HG03060 (cell line): ENCODE results near the gene ATXN3L.

ENCODE experiments used
- ATAC-seq: cut with Tn5 transposase; IDR thresholded peaks from one replicate; pipeline ENCODE4 v1.9.1; 2021; ENCODE audit warnings: low read depth, moderate number of reproducible peaks; ENCODE audit not compliant: unreplicated experiment

Gene ATXN3L

DNA sequence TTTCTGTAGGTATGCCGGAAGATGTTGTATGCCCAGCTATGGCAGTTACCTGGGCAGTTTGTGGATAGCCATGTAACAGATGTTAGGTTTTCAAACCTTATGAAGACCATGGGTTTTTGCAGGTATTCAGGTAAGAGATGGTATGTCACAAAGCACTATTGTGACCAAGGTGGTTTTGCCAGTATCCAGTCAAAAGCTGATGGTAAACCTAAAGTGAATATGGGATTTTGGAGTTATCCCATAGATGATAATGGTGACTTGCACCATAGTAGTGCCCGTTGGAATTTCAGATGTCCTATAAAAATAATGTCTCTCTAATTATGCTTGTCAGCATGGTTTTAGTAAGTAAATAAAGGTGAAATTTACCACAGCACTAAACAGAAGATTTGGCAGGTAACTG lies at the start of gene ATXN3L:
Gene ATXN3L (minus strand): TSS at position 101 of the 400 bp plus-strand sequence. CDS start 119 bp downstream, outside the sequence.
- ATAC-seq = no peak

DNA sequence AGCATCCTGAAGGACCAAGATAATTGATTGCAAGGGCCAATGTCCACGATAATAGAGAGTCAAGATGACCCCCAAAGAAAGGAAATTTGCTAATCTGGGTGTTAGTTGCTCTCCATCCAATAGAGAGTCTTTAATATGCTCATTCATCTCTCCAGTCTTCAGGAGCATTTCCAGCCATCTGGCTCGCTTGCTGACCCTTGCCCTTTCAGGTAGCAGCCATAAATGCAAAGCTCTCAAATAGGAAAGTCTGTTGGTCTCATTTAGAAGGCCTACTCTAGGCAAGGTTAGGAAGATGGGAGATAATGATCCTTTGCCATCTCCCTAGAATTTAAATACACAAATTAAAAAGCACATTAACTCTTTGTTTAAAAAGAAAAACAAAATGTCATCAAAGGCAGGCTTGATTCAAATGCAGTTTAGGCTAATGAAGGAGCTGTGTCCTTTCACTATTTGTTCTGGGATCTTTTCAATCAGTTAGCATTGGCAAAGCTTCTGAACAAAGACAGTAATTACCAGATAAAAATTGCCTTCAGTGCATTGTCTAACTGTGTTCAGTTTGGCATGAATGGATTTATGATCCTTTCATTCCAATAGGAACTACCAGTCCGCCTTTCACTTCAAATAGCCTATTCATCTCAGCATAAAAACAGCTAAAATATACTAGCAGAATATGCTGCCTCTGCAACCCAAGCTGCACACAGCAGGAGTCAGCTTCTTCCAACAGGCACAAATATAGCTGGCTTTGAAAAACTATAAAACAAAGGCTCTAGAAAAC lies 49.6 kb upstream of the ATXN3L start:
- no peak for ATAC-seq

- ATAC-seq = no peak
These were observed 48.1 kb upstream of the ATXN3L start for GRCh38 chrX:13367950-13368349.

DNA sequence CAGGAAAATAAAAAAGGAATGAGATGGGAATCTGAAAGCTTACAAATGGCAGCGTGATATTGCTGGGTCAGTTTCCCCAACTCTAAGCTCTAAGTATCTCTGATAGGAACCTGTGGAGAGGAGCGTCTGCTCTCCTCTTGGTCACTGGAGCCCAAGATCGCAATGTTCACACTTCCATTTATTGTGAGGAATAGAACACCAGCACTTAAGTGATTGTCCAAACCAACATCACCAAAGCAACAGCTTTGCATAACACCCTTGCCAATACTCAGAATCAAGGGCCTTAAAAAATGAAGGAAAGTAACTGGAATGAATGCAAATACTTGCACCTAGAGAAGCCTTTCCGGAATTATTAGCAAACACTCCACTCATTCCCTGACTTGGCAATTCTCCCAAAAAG lies 46.8 kb upstream of the ATXN3L start:
- no peak for ATAC-seq

- no peak for ATAC-seq
These were observed 45.3 kb upstream of the ATXN3L start for GRCh38 chrX:13365161-13365560.

GRCh38 chrX:13364230-13364857 lies 44.5 kb upstream of the ATXN3L start:
- ATAC-seq = no peak

GRCh38 chrX:13360146-13360545 lies 40.3 kb upstream of the ATXN3L start:
- ATAC-seq = no peak

DNA sequence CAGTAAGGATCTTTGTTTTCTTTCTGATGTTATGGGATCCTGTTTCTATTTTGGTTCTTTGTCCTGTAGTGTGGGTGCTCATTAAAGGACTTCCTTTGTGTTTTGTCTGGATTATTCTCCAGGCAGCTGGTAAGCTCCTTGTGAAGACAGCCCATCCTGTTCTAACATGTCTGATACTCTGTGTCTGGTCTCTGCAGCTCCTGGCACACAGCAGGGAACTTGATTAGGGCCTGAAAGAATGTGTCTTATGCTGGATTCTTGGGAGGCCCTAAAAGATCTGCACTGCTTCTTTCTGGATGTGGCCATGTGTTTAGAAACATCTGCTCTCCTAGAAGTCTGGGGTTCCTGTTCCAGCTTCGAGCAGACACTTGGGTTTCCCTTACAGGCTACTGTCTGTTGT lies 38.1 kb upstream of the ATXN3L start:
- ATAC-seq = no peak

DNA sequence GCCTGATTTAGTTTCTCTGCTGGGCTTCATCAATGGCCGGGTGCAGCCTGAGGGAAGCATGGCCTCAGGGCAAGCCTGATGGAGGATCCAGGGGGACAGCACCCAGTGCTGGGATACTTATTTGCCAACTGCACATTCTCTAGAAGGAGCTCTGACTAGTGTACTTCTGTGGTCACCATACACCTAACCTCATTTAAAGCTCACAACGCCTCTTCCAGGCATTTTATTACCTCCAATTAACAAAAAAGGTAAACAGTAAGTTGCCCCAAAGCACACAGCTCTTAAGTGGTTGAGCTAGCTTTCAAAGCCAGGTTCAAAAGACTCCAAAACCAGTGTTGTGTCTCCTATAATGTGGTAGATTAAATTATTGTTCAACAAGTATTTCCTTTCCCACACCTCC lies 26.8 kb upstream of the ATXN3L start:
- ATAC-seq = no peak

DNA sequence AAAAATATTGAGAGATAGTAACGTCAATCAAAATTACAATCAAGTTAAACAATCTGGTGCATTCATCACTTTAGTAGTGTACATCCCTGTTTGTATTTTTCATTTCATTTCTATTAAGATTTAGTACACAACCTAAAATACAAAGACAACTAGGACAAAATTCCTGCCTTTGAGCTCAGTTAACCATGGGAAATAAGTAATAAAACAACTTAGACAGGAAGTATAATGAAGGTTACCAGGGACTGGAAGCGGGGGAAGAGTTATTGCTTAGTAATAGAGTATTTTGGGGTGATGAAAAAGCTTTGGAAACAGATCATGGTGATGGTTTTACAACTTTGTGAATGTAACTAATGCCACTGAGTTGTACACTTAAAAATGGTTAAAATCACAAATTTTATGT lies 25.6 kb upstream of the ATXN3L start:
- ATAC-seq = no peak

- ATAC-seq = no peak
These were observed 25.2 kb upstream of the ATXN3L start for GRCh38 chrX:13345037-13345436.

DNA sequence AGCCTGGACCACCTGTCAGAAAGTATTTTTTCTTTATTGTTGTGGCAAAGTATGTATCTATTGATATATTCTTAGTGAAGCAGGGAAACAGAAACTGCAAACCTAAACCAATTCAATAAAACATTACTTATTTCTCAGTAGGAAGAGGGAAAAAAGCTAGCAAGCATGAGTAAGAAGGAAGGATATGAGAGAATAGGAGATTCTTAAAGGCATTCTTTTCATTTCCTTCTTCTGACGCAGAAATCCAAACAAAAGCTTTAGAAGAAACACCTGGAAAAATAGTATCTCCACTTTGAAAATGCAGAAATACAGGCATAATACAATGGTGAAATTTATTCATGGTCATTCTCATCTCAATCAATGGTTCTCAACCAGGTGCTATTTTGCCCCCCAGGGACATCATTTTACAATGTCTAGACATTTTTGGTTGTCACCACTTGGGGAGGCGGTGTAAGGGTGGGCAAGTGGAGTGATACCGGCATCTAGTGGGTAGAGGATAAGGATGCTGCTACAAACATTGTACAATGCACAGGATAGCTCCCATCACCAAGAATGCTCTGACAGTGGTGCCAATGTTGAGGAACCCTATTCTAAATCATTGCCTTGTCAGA lies 21.7 kb upstream of the ATXN3L start:
- no peak for ATAC-seq

DNA sequence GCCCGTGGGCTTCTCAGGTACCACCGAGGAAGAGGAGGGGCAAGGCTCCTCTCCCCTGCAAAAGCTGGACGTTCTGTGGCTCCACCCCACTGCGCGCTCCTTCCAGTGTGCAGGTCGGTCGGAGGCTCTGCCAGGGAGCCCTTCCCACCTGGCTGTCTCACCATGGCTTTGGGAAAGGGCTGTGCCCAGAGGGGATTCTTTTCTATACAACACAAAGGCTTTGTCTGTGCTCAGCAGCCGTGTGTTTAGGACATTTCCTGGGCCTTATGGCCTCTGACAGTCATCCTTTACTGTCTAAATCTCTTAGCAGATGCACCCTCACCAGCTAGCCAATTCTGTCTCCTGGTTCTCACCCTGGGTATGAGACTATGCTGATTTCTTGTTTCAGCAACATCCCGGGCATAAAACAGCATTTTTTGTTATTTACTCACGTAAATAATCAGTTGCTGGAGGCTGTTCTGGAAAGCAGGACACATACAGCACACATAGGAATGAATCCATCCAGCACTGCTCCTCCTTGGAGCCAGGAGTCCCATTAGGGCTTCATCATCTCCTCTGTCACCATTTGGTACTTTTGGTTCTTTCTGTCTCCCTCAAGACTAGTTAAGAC lies 20.4 kb upstream of the ATXN3L start:
- ATAC-seq = no peak

DNA sequence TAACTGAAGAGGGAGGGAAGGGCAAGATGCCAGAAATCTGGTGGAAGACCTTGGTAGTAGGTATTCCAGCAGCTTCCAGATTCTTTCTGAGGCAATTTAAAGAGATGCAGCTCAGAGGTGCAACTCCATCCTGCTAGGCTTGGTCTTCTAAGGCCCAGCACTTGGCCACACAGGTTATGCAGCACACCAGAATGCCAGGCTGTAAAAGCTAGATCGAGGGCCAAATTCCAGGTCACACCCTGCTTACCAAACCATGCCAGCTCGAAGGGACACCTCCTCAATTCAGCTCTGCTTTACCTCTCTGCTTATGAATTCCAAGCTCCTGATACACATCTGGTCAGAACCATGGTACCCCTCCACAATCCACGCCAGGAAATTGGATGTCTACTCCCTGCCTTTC lies 19.8 kb upstream of the ATXN3L start:
- no peak for ATAC-seq

DNA sequence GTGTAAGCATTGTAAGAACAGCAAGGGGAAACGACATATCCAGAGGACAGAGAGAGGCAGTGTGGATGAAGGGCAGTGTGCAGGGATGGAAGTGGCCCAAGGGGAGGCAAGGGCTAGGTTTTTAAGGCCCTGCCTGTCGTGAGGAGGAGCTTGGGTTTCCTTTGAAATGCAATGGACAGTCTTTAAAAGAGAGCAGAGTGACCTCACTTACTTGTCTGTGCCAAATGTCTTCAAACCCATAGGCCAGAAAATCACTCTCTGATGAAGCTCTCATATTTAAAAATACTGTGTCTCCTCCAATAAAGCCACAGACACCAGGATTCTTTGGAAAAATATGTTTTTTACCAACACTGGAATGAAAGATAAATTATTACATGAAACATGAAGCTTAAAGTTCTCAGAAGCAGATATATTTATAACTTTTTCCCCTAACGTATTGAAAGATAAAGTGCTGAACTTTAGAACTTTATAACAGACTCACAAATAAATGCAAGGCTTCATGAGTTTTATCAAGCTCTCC lies 19.2 kb upstream of the ATXN3L start:
- no peak for ATAC-seq

DNA sequence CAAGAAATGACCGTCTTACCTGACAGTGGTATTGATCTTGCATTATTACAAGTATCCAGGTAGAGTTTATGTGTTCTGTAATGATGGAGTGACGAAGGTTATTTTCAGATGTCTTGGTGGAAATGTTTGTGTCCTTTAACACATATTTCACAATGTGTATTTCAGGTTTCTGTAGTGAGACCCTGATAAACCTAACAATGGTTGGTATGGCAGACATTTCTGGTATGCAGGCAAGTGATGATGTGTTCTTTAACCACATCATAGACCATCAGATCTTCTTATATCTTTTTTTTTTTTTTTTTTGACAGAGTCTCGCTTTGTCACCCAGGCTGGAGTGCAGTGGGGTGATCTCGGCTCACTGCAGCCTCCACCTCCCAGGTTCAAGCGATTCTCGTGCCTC lies 14.6 kb upstream of the ATXN3L start:
- no peak for ATAC-seq

GRCh38 chrX:13330446-13330845 lies 10.6 kb upstream of the ATXN3L start:
- ATAC-seq = no peak

- no peak for ATAC-seq
These were observed 7.8 kb upstream of the ATXN3L start for GRCh38 chrX:13327666-13328065.

- ATAC-seq = no peak
These were observed 3.4 kb upstream of the ATXN3L start for GRCh38 chrX:13323241-13323640.

DNA sequence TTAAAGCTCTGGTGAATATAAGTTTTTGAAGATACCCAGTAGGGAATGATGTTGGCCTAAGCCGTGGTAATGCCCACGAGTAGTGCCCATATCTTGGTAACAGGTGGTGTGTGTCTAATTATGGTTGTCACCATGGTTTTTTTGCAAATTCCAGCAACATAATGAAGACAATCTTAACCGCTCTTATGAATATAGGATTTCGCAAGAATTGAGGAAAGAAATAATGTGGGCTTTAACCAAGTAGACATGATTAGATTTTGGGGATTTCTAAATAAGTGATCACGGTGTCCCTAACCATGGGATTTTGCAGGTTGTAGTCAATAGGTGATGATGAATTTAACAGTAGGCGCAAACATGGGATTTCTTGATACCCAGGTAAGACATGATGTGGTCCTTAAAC lies 2.5 kb downstream of the ATXN3L start:
- ATAC-seq = no peak

GRCh38 chrX:13311560-13311959 lies 8.3 kb downstream of the ATXN3L start:
- ATAC-seq = no peak
